Fibroblast of lung (primary cell): Measurements from ENCODE around the gene MTNR1A. TPM values are rescaled to one million over a fixed set of nuclear protein-coding genes. Genes with fewer than 3 reads are reported as not detected.

Experiments
- DNase-seq, 2 donors: peaks; one replicate each; pipeline versions ENCODE4 v3.0.0 to v3.0.0-alpha.2; 2010; ENCODE audit warnings: low read depth in 2 of 2
- H2AFZ ChIP-seq: 2 replicates; pipeline ENCODE4 v1.5.1; 2012; ENCODE audit warnings: low read length, control low read depth, inconsistent platforms
- H3K27ac ChIP-seq: 2 replicates; pipeline ENCODE4 v1.5.1; 2011; ENCODE audit warnings: low read length, control low read depth; ENCODE audit not compliant: insufficient read depth
- H3K27me3 ChIP-seq: 2 replicates; pipeline ENCODE4 v1.5.1; 2011; ENCODE audit warnings: mild to moderate bottlenecking, low read length; ENCODE audit not compliant: control insufficient read depth, insufficient read depth
- H3K36me3 ChIP-seq: 2 replicates; pipeline ENCODE4 v1.5.1; 2011; ENCODE audit warnings: low read length; ENCODE audit not compliant: control insufficient read depth, insufficient read depth
- H3K4me1 ChIP-seq: 2 replicates; pipeline ENCODE4 v1.5.1; 2011; ENCODE audit warnings: low read length; ENCODE audit not compliant: control insufficient read depth, insufficient read depth; ENCODE audit errors: extremely low read depth
- H3K4me2 ChIP-seq: 2 replicates; pipeline ENCODE4 v1.5.1; 2011; ENCODE audit warnings: low read length, control low read depth; ENCODE audit not compliant: insufficient read depth; ENCODE audit errors: extremely low read depth
- H3K4me3 ChIP-seq, 4 experiments: fragments of 200-600 bp in 1 of 4; sonication (generic) in 1 of 4; replicated peaks in 1 of 4; 2 replicates each; pipeline ENCODE4 v1.5.1; 2011 to 2016; ENCODE audit warnings: low read length in 4 of 4, low read depth in 3 of 4, mild to moderate bottlenecking in 3 of 4, control low read depth in 2 of 4, inconsistent platforms in 1 of 4, mixed read lengths in 1 of 4; ENCODE audit not compliant: insufficient read depth in 1 of 4; ENCODE audit errors: control extremely low read depth in 1 of 4
- H3K79me2 ChIP-seq: 2 replicates; pipeline ENCODE4 v1.5.1; 2012; ENCODE audit warnings: mild to moderate bottlenecking, low read length, inconsistent platforms; ENCODE audit not compliant: control insufficient read depth, insufficient read depth
- H3K9ac ChIP-seq: 2 replicates; pipeline ENCODE4 v1.5.1; 2011; ENCODE audit warnings: mild to moderate bottlenecking, low read length, control low read depth; ENCODE audit not compliant: insufficient read depth
- H3K9me3 ChIP-seq: 2 replicates; pipeline ENCODE4 v1.5.1; 2012; ENCODE audit warnings: low read depth, low read length; ENCODE audit not compliant: control insufficient read depth, insufficient read depth
- H4K20me1 ChIP-seq: 2 replicates; pipeline ENCODE4 v1.5.1; 2011; ENCODE audit warnings: low read length; ENCODE audit not compliant: control insufficient read depth, insufficient read depth; ENCODE audit errors: extremely low read depth
- CTCF ChIP-seq, 2 donors: IDR thresholded peaks in 1 of 2; conservative IDR thresholded peaks in 1 of 2; 1 replicate in 1 of 2; 2 replicates in 1 of 2; pipeline ENCODE4 v1.5.1; 2011 to 2012; ENCODE audit warnings: low read length in 2 of 2, control low read depth in 1 of 2, inconsistent platforms in 1 of 2, low read depth in 1 of 2, mild to moderate bottlenecking in 1 of 2
- EZH2 ChIP-seq: IDR thresholded peaks from 2 replicates; pipeline ENCODE4 v1.5.1; 2012; ENCODE audit warnings: low read length, control low read depth, mild to moderate bottlenecking; ENCODE audit errors: missing control alignments
- polyA plus RNA-seq, 2 donors: library from polyadenylated mRNA; depleted of rRNA in 1 of 2; stranded (reverse) in 1 of 2; unstranded in 1 of 2; fragments of >200 nt; gene quantifications; 2 replicates each; pipeline ENCODE4 v1.2.1, GENCODE V29; 2011 to 2012; ENCODE audit warnings: missing spikeins in 1 of 2
- total RNA-seq: library from RNA; depleted of rRNA; stranded (reverse); fragments of >200 nt; gene quantifications from 2 replicates; pipeline ENCODE4 v1.2.1, GENCODE V29; 2014

The MTNR1A gene
- total and polyA plus RNA-seq, 2 donors (not counting 1 experiment from before 2014, with no cell fraction given): not detected

GRCh38 chr4:186569533-186570192 is 14.3 kb upstream of the MTNR1A start:
- Histone ChIP-seq H4K20me1 (no peaks in the 10 kb centered on the region), H3K4me1 (no peaks in the 10 kb centered on the region), H3K4me2 (peak overlapping the region; percentile 83), H3K27ac (no peak overlapping the region), H3K9me3 (no peaks in the 10 kb centered on the region), H2AFZ (peak overlapping the region; percentile 25), H3K9ac (no peak overlapping the region), H3K36me3 (no peaks in the 10 kb centered on the region), H3K79me2 (no peaks in the 10 kb centered on the region), H3K4me3 (peak overlapping the region in 3 of 4 experiments; percentile 25 to 55 (median 48)), H3K27me3 (no peaks in the 10 kb centered on the region)
- DNase-seq: no peak
- TF ChIP-seq CTCF (conservative IDR thresholded peaks at IDR 0.05 in 1 of 2, IDR thresholded peaks at IDR 0.05 in 1 of 2; ENCODE audit: low read depth in 1 of 2, low read length in 2 of 2) (no peak), EZH2 (no peak)

GRCh38 chr4:186566068-186566467 is 10.7 kb upstream of the MTNR1A start:
- Histone ChIP-seq H3K9ac (no peak overlapping the region), H3K79me2 (no peaks in the 10 kb centered on the region), H3K4me1 (no peaks in the 10 kb centered on the region), H3K27me3 (no peaks in the 10 kb centered on the region), H3K9me3 (no peaks in the 10 kb centered on the region), H2AFZ (no peak overlapping the region), H3K36me3 (no peaks in the 10 kb centered on the region), H3K4me2 (no peak overlapping the region), H3K27ac (no peak overlapping the region), H4K20me1 (no peaks in the 10 kb centered on the region), H3K4me3 (no peak overlapping the region)
- no peak for TF ChIP-seq CTCF (conservative IDR thresholded peaks at IDR 0.05 in 1 of 2, IDR thresholded peaks at IDR 0.05 in 1 of 2; ENCODE audit: low read depth in 1 of 2, low read length in 2 of 2)
- TF ChIP-seq EZH2: no peak
- no peak for DNase-seq

GRCh38 chr4:186563761-186564160 is 8.4 kb upstream of the MTNR1A start:
- H3K79me2 ChIP-seq: no peaks in the 10 kb centered on the region
- no peak overlapping the region for H3K4me3 ChIP-seq
- H3K9me3 ChIP-seq: no peaks in the 10 kb centered on the region
- DNase-seq: no peak
- H3K36me3 ChIP-seq: no peaks in the 10 kb centered on the region
- no peak overlapping the region for H3K27ac ChIP-seq
- no peaks in the 10 kb centered on the region for H3K4me1 ChIP-seq
- no peak overlapping the region for H3K4me2 ChIP-seq
- no peak for TF ChIP-seq EZH2
- no peak for TF ChIP-seq CTCF (conservative IDR thresholded peaks at IDR 0.05 in 1 of 2, IDR thresholded peaks at IDR 0.05 in 1 of 2; ENCODE audit: low read depth in 1 of 2, low read length in 2 of 2)
- no peak overlapping the region for H3K9ac ChIP-seq
- H4K20me1 ChIP-seq: no peaks in the 10 kb centered on the region
- no peaks in the 10 kb centered on the region for H3K27me3 ChIP-seq
- no peak overlapping the region for H2AFZ ChIP-seq
